ENCODE results near the gene ARHGAP12. TPM values are rescaled to one million over a fixed set of nuclear protein-coding genes. Genes with fewer than 3 reads are reported as not detected.

The ARHGAP12 gene
- polyA plus RNA-seq, 1 donor = 24.3 TPM

DNA sequence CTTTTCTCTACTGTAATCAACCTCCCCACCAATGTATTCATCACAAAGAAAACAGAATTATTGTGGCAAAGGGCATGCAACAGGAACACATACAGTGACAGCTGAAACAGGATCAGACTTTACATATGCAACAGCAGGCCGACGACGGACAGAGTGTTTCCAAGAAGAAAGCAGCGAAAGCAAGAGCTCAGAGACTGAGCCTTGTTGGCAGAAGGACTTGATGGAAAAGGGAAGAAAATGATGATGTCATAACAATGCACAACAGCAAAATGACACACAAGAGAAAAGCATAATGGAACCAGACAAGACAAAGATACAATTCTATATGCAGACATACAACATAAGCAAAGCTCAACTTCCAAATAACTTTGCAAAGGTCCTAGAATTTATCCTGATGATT is 106.5 kb downstream of the ARHGAP12 start:
- DNase-seq (ENCODE audit: low read depth) = peak; percentile 62

DNA sequence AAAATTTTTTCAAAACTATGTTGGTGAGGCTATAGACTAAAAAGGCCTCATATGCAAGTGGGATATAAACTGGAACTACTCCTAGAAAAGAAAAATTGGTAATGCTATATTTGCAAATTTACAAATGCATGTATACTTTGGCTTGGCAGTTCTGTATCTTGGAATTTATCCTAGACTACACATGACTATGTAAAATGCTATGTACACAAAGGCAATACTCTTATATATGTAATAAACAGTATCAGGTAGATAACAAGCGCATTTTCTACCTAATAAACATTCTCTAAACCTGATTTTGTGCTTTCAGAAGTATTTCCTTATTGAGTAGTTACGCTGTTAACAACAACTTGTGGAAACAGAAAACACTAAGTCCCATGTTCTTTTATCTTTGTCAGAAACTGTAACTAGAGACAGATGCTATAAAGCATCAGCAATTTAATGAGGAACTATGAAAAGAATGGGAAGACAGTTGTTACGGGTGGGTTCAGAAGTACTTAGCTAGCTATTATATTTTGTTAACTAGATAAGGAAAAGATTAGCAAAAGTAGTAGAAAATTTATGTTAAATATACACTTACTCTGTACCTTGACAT is 107.8 kb downstream of the ARHGAP12 start:
- no peak for DNase-seq (ENCODE audit: low read depth)

DNA sequence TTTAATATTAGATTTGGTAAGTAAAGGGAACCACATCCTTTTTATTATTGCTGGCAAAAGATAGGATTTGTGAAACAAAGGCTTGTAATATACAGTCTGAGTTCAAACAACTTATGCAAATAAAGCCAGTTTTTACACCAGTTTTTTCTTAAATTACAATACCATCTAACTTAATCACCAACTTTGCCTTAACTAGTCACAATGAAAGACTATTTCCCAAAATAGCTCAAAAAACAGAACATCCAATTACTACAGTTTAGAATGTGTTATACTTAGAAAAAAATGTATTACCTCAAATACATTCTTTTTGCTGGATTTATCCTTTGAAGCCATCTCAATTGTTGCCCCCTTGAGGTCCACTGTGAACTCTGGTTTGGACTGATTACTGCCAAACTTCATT is 108.5 kb downstream of the ARHGAP12 start:
- DNase-seq (ENCODE audit: low read depth) = no peak

DNA sequence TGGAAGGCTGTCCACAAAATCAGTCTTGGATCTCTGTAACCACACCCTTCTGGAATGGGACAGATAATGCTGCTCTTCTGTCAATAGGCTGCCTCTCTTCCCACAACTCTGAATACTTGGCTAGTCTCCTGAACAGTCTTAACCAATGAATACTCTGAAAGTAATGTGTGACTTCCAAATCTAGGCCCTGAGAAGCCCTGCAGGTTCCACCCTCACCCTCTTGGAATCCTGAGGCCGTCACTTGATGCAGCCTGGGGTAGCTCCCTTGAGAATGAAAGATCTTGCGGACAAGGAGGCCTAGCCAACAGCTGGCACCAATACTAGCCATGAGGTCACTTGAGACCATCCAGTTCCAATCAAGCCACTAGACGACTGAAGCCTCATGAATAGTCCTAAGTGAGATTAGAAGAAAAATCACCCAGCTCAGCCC is 109.2 kb downstream of the ARHGAP12 start:
- no peak for DNase-seq (ENCODE audit: low read depth)

DNA sequence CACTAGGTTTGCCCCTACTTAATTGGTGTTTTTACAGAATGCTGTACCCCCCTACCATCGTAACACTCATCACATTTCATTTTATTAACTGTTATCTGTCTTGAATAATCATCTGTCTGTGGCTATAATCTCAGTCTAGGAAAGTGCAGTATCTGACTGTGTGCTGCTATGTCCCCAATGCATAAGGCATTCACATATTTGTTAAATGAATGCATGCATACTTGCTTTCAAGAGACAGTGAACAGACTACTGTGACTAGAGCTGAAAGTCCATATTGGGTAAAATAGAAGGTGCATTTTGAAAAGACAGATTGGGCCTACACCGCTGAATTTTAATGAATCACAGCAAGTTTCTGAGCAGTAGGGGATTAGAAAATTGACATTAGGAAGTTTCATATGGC is 112.3 kb downstream of the ARHGAP12 start:
- no peak for DNase-seq (ENCODE audit: low read depth)

DNA sequence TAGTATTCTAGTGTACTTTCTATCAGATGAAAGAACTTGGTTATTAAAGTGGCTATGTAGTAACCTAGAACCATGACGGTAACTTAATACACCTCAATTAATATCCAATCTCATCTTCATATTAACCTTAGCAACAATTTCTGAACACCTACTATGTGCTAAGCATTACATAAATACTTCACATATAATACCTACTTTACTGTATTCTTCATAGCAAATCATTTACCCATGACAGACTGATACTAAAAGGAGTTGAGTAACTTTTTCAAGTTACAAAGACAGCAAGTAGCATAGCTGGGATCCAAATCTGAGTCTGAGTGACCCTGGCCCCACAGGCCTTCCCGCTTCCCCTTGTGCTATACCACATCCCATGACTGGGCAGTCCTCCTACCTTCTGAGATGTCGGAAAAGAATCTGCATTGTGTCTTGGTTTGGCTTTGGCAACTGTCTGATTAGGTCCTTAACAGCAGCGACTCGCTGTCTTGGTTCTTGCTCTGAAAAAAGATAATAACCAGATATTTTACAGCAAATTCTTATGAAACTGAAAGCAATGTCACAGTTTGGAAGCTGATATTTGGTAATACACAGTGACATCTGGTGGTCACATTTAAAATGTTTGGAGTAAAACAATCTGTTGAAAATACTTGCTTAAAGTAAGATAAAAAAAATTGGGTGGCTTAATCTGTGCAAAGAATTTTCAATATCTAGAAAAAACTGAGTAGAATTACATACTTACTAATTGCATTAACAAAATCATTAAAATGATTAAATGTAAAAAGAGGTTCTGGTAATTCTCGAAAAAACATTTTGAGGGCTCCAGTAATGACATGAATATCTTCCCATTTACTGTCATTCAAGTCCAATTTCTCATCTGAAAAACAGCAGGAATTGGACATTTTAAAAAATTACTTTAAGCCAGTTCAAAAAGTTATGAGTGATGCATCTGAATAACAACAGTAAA is 120.1 kb downstream of the ARHGAP12 start:
- peak; percentile 77 for DNase-seq (ENCODE audit: low read depth)

DNA sequence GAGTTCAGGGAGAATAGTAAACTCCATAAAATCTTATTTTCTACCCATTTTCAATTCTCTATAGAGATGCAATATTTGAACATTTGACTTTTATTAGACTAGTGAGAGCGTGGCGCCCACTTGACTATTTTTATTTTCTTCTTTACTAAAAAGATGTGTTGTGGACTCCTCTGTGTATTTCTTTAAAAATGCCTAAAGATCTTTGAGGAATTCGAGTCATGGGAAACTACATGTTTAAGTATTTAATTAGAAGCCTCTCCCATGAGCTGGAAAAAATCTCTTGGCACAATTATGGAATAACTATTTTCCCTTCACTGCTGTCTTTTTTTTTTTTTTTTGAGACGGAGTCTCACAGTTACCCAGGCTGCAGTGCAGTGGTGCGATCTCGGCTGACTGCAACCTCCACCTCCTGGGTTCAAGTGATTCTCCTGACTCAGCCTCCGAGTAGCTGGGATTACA is 124.2 kb downstream of the ARHGAP12 start:
- DNase-seq (ENCODE audit: low read depth) = no peak

DNA sequence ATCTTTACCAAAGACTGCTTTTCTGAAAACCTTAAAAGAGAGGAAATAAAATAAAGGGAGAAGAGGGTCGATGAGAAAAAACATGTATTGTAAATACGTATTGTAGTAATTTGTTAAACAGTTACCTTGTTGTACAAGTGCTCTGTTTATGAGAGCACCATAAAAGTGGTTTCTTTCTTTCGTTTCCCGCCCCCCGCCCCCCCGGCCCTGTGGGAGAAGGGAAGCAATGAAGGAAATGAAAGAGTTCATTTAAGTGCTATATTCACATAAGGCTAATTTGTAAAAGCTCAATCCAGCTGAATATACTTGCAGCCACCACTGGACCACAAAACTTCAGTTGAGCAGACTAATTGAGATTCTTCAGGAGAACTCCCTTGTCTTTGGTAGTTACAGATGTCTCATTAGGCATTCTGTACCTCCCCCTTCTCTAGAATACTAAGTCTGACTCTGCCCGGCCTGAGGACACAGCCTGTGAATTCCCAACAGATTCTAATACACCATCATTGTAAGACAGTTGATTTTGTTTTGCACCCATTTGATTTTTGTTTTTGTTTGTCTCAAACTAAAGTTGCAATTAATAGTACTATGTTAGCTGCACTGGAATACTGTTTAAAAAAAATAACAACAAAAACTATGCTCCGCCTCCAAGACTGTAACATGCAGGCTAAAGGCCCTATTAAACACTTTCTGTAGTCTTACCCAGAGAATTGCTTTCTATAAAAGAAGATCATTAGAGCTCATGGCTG is 124.9 kb downstream of the ARHGAP12 start:
- no peak for DNase-seq (ENCODE audit: low read depth)

DNA sequence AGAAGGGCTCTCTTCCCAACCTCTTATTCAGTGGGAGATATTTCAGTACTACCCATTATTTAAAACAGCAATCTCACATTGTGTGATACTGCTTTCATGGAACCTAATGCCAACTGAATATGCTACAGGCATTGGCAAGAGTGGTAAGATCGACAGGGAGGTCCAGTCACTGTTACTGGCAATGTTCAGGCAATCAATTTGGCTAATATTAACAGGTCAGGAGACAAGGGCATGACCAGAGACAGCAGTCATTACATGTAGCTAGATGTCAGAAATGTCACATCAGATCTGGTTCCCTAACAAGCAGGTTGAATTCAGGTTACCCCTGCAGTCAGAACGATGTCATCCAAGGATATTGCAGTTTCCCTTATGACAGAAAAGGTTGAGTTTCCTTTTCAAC is 129.4 kb downstream of the ARHGAP12 start:
- no peak for DNase-seq (ENCODE audit: low read depth)

DNA sequence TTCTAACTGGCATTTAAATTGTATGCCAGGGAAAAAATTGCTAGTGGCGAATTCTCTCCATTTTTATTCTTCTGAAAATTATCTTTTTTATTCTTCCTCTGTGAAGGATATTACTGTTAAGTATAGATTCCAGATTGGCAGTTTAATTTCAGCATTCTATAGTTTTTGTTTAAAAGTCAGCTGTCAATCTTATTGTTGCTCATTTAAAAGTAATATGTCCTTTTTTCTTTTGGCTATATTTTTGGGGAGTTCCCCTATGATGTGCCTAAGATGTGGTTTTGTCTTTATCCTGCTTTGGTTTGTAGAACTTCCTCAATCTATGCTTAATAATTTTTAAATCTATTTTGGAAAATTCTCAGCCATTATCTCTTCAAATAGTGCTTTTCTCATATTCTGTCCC is 135.9 kb downstream of the ARHGAP12 start:
- DNase-seq (ENCODE audit: low read depth) = no peak

DNA sequence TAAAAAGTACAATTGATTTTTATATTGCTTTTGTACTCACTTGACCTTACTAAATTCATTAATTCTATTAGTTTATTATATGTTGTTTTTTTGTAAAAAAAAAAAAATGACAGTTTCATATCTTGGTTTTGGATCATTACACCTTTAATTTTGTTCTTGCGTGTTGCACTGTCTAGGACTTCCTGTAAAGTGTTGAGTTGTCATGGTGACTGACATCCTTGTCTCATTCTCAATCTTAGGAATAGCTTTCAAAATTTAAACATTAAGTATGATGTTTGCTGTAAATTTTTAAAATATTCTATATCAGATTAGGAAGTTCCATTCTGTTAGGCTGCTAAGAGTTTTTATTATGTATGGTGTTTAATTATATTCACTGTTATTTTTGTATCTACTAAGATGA is 139.1 kb downstream of the ARHGAP12 start:
- no peak for DNase-seq (ENCODE audit: low read depth)

DNA sequence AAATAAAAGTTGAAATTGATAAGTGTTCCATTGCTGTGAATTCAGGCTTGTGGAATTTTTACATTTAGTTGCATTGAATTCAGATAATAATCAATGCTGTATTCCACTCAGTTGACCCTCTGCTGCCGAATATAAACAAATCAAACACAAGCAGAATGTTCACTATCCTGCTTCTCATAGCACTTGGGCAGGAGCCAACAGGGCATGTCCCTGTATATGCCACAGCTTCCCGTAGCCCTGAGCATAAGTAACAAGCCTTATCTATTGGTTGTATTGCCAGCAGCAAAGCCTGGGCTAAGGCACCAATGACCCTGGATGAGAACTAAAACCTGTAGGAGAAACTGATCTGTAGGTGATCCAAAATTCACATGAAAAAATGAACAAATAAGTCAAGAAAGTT is 145.9 kb downstream of the ARHGAP12 start:
- DNase-seq (ENCODE audit: low read depth) = no peak

DNA sequence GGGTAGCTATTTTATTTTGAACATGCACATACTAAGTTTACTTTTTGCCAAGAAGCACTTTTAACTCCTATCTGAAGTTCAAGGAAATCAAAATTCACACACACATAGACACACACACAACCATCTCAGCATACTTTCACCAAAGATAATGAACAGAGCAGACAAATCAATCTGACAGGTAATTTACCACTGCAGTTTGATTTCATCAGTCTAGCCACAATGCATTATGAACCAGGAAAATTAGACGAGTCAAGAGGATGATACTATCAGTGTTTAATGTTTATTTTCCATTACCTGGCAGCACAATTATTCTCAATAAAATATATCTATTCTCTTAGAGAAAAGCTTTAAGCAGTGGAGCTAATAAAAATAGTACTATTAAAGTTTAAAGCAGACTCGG is 147.9 kb downstream of the ARHGAP12 start:
- DNase-seq (ENCODE audit: low read depth) = no peak

DNA sequence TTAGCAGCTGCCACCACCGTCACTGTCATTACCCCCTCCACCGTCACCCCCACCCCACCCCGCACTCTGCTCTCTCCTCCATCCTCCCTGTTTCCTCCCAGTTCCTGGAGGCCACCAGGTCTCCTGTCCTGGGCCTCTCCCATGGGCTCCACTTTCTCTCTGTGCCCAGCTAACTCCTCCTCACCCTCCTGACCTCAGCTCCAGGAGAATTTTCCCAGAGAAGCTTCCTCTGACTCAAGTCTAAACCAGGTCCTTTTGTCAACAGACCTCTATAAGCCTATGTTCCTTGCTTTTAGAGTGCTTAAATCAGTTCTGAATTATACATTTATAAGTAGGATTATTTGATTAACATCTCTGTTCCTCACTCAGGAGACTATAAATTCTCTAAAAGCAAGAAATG is 150.0 kb downstream of the ARHGAP12 start:
- no peak for DNase-seq (ENCODE audit: low read depth)

DNA sequence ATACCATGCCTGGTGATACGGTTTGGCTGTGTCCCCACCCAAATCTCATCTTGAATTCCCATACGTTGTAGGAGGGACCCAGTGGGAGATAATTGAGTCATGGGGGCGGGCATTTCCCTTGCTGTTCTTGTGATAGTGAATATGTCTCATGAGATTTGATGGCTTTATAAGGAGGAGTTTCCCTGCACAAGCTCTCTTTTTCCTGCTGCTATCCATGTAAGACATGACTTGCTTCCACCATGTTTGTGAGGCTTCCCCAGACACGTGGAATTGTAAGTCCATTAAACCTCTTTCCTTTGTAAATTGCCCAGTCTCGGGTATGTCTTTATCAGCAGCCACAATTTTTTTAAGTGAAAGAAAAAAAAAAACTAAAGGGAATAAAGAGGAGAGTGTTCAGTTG is 152.5 kb downstream of the ARHGAP12 start:
- no peak for DNase-seq (ENCODE audit: low read depth)

DNA sequence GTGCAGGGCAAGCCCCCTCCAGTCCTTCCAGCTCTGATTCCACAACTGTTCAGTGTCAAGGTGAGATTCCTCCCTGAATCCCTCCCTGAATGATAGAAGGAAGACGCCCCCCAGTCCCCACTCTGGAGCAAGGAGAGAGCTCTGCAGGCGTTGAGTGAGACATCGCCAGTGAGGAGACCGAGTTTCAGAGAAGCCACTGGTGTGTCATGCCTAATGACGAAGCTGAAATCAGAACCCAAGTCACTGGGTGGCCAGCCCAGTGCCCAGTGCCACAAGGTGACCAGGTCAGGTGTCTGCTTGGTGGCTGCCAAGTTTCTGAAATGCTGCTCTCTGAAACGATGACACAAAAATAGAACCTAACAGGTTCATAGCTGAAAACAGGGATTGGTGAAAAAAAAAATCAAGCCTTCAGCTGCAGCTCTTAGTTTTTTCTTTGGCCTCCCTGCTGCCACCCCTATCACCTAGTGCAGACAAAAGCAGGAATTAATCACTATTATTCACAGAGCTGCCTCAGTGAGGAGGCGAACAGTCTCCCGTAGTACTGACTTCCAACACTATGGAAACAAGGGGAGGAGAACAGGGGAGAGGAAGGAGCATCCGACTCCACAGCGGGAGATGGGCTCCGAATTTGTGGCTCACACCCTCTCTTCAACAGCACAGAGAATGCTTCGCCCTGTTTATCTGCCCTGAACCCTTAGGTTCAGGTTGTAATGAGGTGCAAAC is 153.5 kb downstream of the ARHGAP12 start:
- DNase-seq (ENCODE audit: low read depth) = no peak

DNA sequence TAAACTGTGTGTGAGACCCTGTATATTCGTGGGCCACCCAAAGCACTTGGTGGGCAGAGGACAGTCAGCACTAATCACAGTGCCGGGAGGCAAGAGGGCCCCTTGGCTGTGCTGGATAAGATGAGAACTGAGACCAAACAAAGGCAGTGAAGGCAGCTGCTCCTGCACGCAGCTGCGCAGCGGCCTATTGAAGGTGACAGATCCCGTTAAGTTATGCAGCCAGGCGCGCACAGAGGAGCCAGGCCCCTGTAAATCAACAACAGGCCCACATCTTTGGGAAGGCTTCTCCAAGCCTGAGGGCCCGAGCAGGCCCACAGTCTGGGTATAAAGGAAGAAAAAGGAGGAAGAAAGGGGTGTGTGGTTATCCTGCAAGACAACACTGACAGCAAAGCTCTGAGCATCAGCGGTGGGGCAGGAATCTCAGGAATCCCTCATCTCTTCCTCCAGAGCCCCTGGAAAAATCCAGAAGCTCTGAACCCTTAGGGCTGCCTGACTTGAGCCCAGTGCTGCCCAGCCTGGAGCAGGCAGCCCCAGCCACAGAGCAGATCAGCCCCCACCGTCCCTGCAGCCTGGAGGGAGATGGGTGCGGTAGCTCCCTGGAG is 154.2 kb downstream of the ARHGAP12 start:
- no peak for DNase-seq (ENCODE audit: low read depth)

DNA sequence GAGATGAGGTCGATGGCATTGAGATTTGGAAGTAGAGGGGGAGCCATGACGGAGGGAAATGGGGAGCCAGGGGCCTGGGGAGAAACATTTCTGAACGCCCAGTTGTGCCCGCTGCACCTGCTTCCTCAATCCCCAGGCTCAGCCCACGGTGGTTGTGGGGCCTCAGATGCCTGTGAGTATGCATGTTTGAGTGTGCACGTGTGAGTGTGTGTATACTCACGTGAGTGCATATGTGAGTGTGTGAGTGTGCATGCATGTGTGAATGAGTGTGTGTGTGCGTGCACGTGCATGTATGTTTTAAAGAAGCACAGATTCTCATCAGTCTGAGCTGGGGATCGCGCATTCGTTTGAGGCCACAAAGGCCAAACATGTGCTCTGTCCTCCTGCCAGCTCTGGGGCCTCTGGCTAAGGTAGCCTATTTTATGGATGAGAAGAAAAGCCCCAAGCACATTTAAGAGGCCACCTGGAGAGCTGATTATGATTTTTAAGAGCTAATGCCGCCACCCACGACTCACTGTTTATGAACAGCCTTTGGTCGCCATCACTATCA is 154.8 kb downstream of the ARHGAP12 start:
- no peak for DNase-seq (ENCODE audit: low read depth)

DNA sequence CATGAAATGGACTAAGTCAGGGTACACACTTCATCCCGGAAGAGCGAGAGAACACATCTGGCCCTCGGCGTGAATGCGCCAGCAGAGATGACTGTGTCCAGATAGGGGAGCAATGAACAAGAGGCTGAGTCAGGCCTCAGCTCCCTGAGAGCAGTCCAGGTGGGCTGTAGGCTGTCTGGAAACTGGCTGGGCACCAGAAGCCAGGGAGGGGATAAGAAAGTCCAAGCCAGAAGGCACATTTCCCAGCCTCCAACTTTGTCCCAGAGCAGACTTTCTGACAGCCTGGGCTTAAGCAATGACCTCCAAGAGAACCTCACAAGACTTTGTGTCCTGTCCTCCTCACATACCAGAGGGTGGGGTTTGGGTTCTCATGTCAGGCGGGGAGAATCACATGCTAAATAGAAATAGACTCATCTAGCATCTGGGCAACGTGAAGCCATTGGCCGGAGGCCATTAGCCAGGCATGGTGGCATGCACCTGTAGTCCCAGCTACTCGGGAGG is 157.2 kb downstream of the ARHGAP12 start:
- DNase-seq (ENCODE audit: low read depth) = no peak

DNA sequence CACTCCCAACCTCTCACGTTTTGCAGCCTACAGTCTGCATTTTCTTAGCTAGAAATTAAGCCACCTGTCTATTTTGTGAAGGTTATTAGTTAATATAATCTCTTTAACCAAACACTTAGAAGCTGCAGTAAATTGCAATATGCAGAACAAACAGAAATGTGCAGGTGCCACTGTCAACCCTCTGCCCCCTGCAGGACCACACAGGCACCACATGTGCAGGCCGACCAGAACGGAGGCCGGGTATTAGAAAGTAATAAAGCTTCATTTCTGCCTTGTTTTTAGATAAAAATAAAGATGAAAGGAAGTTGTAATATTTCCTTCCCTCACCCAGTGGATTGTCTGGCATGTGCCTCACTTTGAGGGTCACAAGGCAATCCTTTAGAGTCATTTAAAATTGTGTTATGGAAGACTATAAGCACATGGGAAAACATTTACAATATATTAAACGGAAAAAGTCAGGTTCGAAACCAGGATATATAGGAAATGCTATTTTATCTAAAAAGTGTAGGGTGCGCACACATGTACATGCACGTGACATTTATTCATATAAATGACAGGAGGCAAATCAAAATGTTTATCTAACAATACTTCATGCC is 158.2 kb downstream of the ARHGAP12 start:
- no peak for DNase-seq (ENCODE audit: low read depth)

All from forelimb muscle (tissue), 1 donor.